ENCODE measurements around the gene MAPK8IP2. TPM values are rescaled to one million over a fixed set of nuclear protein-coding genes. Genes with fewer than 3 reads are reported as not detected.
A peak's percentile ranks its signal among the peaks of the same experiment; 100 is the strongest.

Gene MAPK8IP2
- polyA plus RNA-seq, 2 of the 4 experiments (the other 2 are of a cell fraction): 0.76 to 3.0 TPM

GRCh38 chr22:50584106-50585096, 16.2 kb upstream of the MAPK8IP2 start:
- DNase-seq (ENCODE audit: low read depth in 1 of 2, low spot score in 1 of 2) (no peak), FAIRE-seq (no peak), ATAC-seq (no peak)
- 91% methylated on average over 23 of the region's 23 CpGs for WGBS (ENCODE audit: missing lambda C conversion rate)
- H3K4me2 ChIP-seq: peak overlapping the region; percentile 98
- ChIA-PET POLR2A (interaction anchor here (1.7 kb wide), 1 partner anchor 16 kb away, joined by 4 read pairs; no protein-coding TSS in a partner anchor), CTCF (no interaction called here)
- H3K4me1 ChIP-seq: peaks cover 12% of the 10 kb centered on the region; the same call in 1 of the 3 replicates
- peak overlapping the region; percentile 88; the same call in 1 of the 3 replicates for H3K4me3 ChIP-seq
- TF ChIP-seq ESRRA (IDR thresholded peaks at IDR 0.05; ENCODE audit: borderline replicate concordance, low read length): no peak
- no peaks in the 10 kb centered on the region for H3K9me3 ChIP-seq
- H3K27ac ChIP-seq: no peak overlapping the region; a peak in 1 of 6 replicates

- FAIRE-seq (no peak), ATAC-seq (no peak), DNase-seq (ENCODE audit: low read depth in 1 of 2, low spot score in 1 of 2) (no peak)
- 87% methylated on average over 3 of the region's 3 CpGs for WGBS (ENCODE audit: missing lambda C conversion rate)
- Histone ChIP-seq H3K4me3 (no peak overlapping the region), H3K4me2 (no peak overlapping the region), H3K9me3 (no peaks in the 10 kb centered on the region), H3K4me1 (peaks cover 12% of the 10 kb centered on the region; the same call in 1 of the 3 replicates), H3K27ac (no peak overlapping the region)
- CTCF ChIA-PET: no interaction called here
- TF ChIP-seq JUN (IDR thresholded peaks at IDR 0.05) (no peak), HDAC2 (IDR thresholded peaks at IDR 0.05) (no peak), EHF (CRISPR knock-in tag; IDR thresholded peaks at IDR 0.05) (no peak), CBX2 (IDR thresholded peaks at IDR 0.05; ENCODE audit: borderline replicate concordance, low read depth) (no peak), HOXB5 (CRISPR knock-in tag; IDR thresholded peaks at IDR 0.05) (no peak), EHMT2 (IDR thresholded peaks at IDR 0.05; ENCODE audit: low read depth) (no peak), CTCF (IDR thresholded peaks at IDR 0.05) (no peak), TFCP2L1 (CRISPR knock-in tag; IDR thresholded peaks at IDR 0.05) (no peak), RARB (CRISPR knock-in tag; IDR thresholded peaks at IDR 0.05) (no peak), MYC (IDR thresholded peaks at IDR 0.05; ENCODE audit: borderline replicate concordance, low read length) (no peak), ELK1 (IDR thresholded peaks at IDR 0.05; ENCODE audit: low read depth, low read length) (no peak), CHD4 (IDR thresholded peaks at IDR 0.05; ENCODE audit: borderline replicate concordance) (no peak)
- POLR2A ChIA-PET: interaction anchor here (1.7 kb wide), 1 partner anchor 15 kb away, joined by 4 read pairs; no protein-coding TSS in a partner anchor
Observed at GRCh38 chr22:50585238-50585637, 15.4 kb upstream of the MAPK8IP2 start.

GRCh38 chr22:50585781-50586180, 14.8 kb upstream of the MAPK8IP2 start:
- POLR2A ChIA-PET: no interaction called here
- ATAC-seq (no peak), DNase-seq (ENCODE audit: low read depth in 1 of 2, low spot score in 1 of 2) (no peak), FAIRE-seq (no peak)
- CTCF ChIA-PET: no interaction called here
- no peak overlapping the region for H3K4me2 ChIP-seq
- H3K9me3 ChIP-seq: no peaks in the 10 kb centered on the region
- H3K4me1 ChIP-seq: peaks cover 12% of the 10 kb centered on the region; the same call in 1 of the 3 replicates
- 83% methylated on average over 7 of the region's 8 CpGs for WGBS (ENCODE audit: missing lambda C conversion rate)
- no peak overlapping the region for H3K4me3 ChIP-seq
- TF ChIP-seq ATOH8 (CRISPR knock-in tag; IDR thresholded peaks at IDR 0.05; ENCODE audit: low read depth) (no peak), JUNB (IDR thresholded peaks at IDR 0.05) (no peak), POLR2A (IDR thresholded peaks at IDR 0.05; ENCODE audit: low read length) (no peak), PBX3 (IDR thresholded peaks at IDR 0.05) (no peak), FOXS1 (CRISPR knock-in tag; IDR thresholded peaks at IDR 0.05) (no peak), KDM1A (IDR thresholded peaks at IDR 0.05; ENCODE audit: low read depth) (no peak)
- no peak overlapping the region for H3K27ac ChIP-seq
